OCI-M1 (cell line): ENCODE measurements around the gene GAB1.
A peak's percentile ranks its signal among the peaks of the same experiment; 100 is the strongest.

Source experiments
- DNase-seq: peaks from one replicate; lab custom pipeline; 2025; lab: John Stamatoyannopoulos, UW

Gene GAB1

GRCh38 chr4:143358923-143359643 lies 22.4 kb downstream of the GAB1 start:
- peak; percentile 75 for DNase-seq

GRCh38 chr4:143359644-143360193 lies 23.0 kb downstream of the GAB1 start:
- DNase-seq = peak; percentile 50

- DNase-seq = no peak
These were observed 24.4 kb downstream of the GAB1 start for GRCh38 chr4:143360838-143361625.

GRCh38 chr4:143362349-143363046 lies 25.8 kb downstream of the GAB1 start:
- DNase-seq = no peak

GRCh38 chr4:143363332-143363731 lies 26.7 kb downstream of the GAB1 start:
- DNase-seq = no peak

GRCh38 chr4:143364063-143364462 lies 27.4 kb downstream of the GAB1 start:
- DNase-seq = no peak

- no peak for DNase-seq
These were observed 31.2 kb downstream of the GAB1 start for GRCh38 chr4:143367863-143368262.

- no peak for DNase-seq
These were observed 32.9 kb downstream of the GAB1 start for GRCh38 chr4:143369552-143369951.

- no peak for DNase-seq
These were observed 35.6 kb downstream of the GAB1 start for GRCh38 chr4:143372093-143372915.

GRCh38 chr4:143374255-143374654 lies 37.6 kb downstream of the GAB1 start:
- DNase-seq = no peak

GRCh38 chr4:143374771-143375170 lies 38.1 kb downstream of the GAB1 start:
- DNase-seq = no peak

- peak; percentile 54 for DNase-seq
These were observed 38.8 kb downstream of the GAB1 start for GRCh38 chr4:143375326-143376073.

- DNase-seq = peak; percentile 46
These were observed 41.0 kb downstream of the GAB1 start for GRCh38 chr4:143377611-143378099.

- DNase-seq = no peak
These were observed 44.0 kb downstream of the GAB1 start for GRCh38 chr4:143380629-143381028.

- no peak for DNase-seq
These were observed 44.8 kb downstream of the GAB1 start for GRCh38 chr4:143381189-143382118.

GRCh38 chr4:143382596-143382995 lies 45.9 kb downstream of the GAB1 start:
- peak; percentile 28 for DNase-seq

GRCh38 chr4:143383005-143383574 lies 46.4 kb downstream of the GAB1 start:
- DNase-seq = peak; percentile 55

GRCh38 chr4:143384381-143384994 lies 47.8 kb downstream of the GAB1 start:
- DNase-seq = no peak

- peak; percentile 27 for DNase-seq
These were observed 50.1 kb downstream of the GAB1 start for GRCh38 chr4:143386812-143387211.
